ENCODE data around the gene PRR12.
"Not testable (repeated sequence)": the region's sequence is repeated elsewhere in the genome, so short reads cannot be mapped to it uniquely, and the experiment has no call there.

GRCh38 chr19:49633273-49633672 lies 42.3 kb downstream of the PRR12 start:
- TF ChIP-seq CTCF, EP300, POLR2A (IDR thresholded peaks at IDR 0.05): not testable (repeated sequence)
